NCI-H2227 (cell line): ENCODE results near the gene CTNNAL1.
"Not testable (repeated sequence)": the region's sequence is repeated elsewhere in the genome, so short reads cannot be mapped to it uniquely, and the experiment has no call there.

Experiments
- DNase-seq: peaks from one replicate; lab custom pipeline; 2025; ENCODE audit not compliant: unreplicated experiment; lab: John Stamatoyannopoulos, UW

CTNNAL1 gene

DNA sequence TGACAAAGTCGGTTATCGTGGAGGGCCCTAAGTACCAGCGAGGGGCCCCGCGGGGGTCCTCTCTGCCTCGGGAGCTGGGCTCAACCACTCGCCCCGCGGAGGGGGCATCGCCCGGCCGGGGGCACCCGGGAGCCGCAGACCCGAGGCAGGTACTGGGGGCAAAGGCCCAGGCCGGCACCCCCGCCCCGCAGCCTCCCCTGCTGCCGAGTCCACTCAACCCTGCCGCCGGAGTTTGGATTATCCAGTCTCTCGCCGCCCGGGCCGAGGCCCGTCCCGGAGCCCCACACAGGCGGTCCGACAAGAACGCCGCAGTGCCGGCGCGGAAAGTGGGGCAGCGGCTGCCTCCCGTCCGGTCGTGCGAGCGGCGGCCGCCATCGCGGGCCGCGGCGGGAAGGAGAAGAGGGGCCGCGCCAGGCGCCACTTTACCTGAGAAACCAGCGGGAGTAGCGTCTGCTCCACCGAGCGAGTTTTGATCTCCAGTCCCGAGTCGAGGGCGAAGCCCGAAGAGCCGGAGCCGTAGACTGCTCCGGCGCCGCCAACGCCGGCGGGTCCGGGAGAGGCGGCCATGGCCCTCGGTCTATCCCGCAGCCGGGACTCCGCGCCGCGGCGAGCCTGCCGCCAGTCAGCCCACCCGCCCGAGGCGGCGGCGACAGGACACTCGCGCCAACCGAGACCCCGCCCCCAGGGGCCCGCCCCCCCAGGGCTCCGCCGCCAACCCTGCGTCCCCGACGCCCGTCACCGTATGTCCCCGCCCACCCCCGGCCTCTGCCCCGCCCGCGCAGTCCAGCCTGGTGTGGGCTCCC, at the start of gene CTNNAL1:
CTNNAL1 (minus strand) TSS at position 624 of the 803 bp plus-strand sequence; CDS start at position 567, 57 bp downstream.
- DNase-seq: peak; percentile 89

- no peak for DNase-seq
Measured at GRCh38 chr9:109062543-109062942, 49.2 kb upstream of the CTNNAL1 start.

- DNase-seq: no peak
Measured at GRCh38 chr9:109060191-109060590, 46.9 kb upstream of the CTNNAL1 start.

DNA sequence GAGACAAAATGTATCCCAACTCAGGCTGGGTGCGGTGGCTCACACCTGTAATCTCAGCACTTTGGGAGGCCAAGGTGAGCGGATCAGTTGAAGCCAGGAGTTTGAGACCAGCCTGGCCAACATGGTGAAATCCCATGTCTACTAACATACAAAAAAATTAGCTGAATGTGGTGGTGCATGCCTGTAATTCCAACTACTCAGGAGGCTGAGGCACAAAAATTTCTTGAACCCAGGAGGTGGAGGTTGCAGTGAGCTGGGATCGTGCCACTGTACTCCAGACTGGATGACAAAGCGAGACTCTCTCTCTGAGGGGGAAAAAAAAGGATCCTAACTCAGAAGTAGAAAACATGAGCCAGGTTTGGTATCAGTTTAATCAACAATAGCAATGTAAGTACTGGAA, 39.8 kb upstream of the CTNNAL1 start:
- not testable (repeated sequence) for DNase-seq

DNA sequence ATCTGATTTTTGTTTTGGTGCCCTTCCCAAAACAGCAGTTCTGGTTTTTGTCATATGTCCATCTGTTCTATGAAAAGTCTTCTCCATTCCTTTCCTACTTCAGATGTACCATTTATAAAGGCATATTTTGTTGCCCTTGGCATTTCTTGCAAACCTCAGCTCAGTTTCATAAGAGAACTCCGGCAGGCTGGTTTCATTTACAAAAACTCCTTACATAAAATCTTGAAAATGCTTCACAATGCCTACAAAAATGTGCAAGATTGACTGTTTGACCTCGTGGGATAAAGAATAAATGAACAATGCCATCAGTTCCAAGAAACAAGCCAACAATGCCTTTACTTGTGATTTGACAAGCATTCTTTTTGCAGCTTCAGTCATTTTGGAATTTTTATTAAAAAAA, 39.1 kb upstream of the CTNNAL1 start:
- DNase-seq: no peak

DNA sequence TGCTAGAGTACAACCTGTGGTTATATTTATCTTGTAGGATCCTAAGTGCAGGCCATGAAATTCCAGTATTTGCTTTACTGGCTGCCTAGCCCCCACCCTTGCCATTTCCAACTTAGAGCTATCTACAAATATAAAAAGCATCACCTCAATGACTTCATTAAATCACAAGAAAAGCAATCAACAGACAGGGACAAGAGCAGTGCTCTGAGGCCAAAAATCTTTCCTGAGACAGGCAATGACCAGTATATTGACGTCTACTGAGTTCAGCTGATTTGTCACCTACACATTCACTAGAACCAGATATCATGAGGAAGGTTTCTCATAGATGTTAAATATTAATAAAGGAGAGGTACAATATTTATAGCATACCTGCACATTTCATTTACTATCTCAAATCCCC, 38.4 kb upstream of the CTNNAL1 start:
- no peak for DNase-seq

- no peak for DNase-seq
Measured at GRCh38 chr9:109050444-109050843, 37.1 kb upstream of the CTNNAL1 start.

GRCh38 chr9:109048822-109049221, 35.5 kb upstream of the CTNNAL1 start:
- no peak for DNase-seq

- DNase-seq: no peak
Measured at GRCh38 chr9:109047259-109047658, 34.0 kb upstream of the CTNNAL1 start.

GRCh38 chr9:109046346-109046745, 33.0 kb upstream of the CTNNAL1 start:
- no peak for DNase-seq

DNA sequence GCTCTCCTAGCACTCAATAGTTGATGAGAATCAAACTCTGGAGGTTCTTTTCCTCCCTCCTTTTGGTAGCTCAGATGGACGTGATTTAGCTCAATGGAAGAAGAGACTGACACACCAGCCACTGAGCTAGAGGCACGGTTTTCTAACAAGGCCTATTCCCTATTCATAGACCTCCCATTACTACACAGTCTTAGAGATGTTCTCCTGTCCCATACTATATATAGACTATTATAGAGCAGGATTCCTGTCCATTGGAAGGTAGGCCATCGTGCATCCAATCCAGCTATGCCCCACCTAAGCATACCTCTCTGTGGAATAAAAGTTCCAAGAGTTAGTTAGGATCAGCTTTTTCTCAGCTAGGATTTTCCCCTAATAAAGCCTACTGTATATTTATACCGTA, 30.3 kb upstream of the CTNNAL1 start:
- DNase-seq: no peak

GRCh38 chr9:109040571-109040970, 27.3 kb upstream of the CTNNAL1 start:
- DNase-seq: no peak

GRCh38 chr9:109039539-109039938, 26.2 kb upstream of the CTNNAL1 start:
- DNase-seq: no peak

DNA sequence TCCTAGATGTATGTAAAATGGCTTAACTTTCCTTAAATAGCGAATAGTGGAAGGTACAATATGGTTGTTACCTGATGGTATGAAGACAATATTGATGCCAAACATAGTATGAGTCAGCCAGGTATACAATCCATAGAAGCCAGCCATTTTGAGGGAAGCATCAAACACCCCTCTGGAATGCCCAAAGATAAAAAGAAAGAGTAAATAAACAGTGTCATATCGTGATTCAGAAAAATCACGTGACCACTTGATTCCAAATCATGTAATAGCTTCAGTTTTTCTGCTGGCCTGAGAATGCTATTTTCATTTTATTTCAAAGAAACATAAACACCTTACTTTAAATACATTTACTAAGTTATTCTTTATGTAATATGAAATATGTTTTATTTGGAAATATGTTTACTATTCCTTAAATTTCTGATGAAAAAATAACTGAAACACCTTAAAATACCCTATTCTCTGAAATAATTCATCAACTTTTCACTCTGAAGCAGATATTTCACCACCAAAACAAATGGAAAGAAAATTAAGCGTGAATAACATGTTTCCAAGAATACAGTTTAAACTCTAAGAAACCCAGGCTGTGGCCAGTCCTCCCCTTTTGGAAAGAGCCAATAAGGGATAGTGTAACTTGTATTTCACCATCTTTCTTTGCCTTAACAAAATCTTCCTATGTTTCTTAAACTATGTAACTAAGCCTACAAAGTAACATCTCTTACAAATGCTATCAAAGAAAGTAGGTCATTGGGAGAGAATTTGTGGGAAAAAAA, 24.8 kb upstream of the CTNNAL1 start:
- no peak for DNase-seq

DNA sequence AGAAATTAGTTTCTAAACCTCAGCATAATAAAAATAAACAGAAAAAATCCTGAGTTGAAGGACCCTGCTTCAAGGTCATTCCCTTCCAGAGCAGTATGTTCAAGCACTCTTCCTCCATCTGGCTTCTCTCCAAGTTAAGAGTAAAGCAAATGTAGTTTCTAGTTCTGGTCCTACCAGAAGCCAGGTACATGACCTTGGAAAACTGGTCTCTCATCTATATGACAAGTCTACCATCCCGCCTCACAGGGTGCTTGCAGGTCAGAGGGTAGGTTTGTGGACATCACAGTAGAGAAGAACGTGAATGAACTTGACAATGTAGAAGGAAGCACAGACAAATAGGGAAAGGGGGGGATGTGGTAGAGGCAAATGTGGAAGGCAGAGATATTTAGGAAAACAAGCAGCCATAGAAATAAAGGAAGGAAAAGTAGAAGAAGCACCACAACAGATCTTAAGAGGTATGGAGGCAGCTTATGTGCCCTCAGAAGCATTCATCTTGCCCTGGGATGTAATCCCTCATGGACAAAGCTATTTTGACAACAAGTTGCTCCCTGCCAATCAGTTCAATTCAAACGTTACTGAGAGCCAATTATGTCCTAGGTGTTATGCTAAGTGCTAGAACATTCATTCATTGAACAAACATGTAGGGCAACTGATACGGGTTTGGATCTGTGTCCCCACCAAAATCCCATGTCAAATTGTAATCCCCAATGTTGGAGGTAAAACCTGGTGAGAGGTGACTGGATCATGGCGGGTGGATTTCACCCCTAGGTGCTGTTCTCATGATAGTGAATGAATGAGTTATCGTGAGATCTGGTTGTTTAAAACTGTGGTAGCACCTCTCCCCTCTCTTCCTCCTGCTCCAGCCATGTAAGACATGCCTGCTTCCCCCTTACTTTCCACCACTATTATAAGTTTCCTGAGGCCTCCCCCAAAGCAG, 23.7 kb upstream of the CTNNAL1 start:
- DNase-seq: no peak

- no peak for DNase-seq
Measured at GRCh38 chr9:109035684-109036423, 22.6 kb upstream of the CTNNAL1 start.

DNA sequence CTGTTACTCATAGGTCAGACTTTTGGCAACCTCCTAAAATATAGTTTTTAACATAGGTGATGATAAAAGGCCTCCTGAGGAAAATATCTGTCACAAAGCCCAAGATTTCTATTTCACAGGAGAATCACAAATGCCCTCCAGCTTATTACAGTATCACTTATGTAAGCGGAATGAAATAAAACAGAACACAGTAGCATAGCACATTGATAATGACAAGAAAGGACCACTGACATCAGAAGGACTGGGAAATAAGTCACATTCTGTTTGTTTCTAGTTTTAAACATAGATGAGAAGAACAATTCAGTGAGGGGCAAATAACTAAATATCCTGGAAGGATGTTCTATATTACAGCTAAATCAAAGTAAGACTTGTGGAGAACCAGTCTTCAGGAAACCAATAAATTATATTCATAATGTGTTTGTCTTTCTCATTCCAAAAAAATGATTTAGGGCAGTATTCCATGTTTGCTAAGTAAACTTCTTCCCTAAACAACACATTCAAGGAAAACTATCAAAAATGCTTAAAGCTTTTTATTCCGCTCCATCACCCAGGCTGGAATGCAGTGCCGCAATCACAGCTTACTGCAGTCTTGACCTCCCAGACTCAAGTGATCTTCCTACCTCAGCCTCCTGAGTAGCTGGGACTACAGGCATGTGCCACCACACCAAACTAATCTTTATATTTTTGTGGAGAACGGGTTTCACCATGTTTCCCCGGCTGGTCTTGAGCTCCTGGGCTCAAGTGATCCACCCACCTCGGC, 20.8 kb upstream of the CTNNAL1 start:
- DNase-seq: no peak

GRCh38 chr9:109031241-109031640, 17.9 kb upstream of the CTNNAL1 start:
- DNase-seq: no peak

GRCh38 chr9:109030426-109030825, 17.1 kb upstream of the CTNNAL1 start:
- DNase-seq: no peak

DNA sequence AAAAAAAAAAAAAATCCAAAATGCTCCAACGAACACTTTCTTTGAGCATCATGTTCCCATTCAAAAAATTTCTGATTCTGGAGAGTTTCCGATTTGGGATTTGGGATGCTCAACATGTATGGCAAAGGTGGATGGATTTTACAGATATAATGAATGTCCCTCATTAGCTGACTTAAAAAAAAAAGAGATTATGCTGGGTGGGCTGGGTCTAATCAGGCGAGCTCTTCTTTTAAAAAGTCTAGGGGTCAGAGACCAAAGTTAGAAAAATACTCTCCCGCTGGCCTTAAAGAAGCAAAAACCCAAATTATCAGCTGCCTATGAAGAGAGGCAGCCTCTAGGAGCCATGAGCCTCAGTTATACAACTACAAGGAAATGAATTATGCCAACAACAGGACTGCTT, 15.2 kb upstream of the CTNNAL1 start:
- no peak for DNase-seq
